ENCODE results near the gene ARX. TPM values are rescaled to one million over a fixed set of nuclear protein-coding genes. Genes with fewer than 3 reads are reported as not detected.
A peak's percentile ranks its signal among the peaks of the same experiment; 100 is the strongest.

ARX gene
- total RNA-seq, 1 experiment from 2014 or later, result 0.24 TPM

GRCh38 chrX:25052798-25053534 is 37.2 kb upstream of the ARX start:
- no peak overlapping the region for H2BK120ac ChIP-seq (ENCODE audit: low read depth, low read length, poor library complexity, severe bottlenecking)
- H3K23ac ChIP-seq (ENCODE audit: insufficient read length, low read depth, low read length), result no peak overlapping the region
- Mint-ChIP-seq H3K27me3 (ENCODE audit: low read depth) (no peaks in the 10 kb centered on the region), H3K27ac (peak overlapping the region; percentile 87 to 94 (median 90); a peak in 6 of 7 replicates), H3K36me3 (ENCODE audit: insufficient read depth in 1 of 3, low read depth in 3 of 3) (peaks cover 15 to 30% (median 17%) of the 10 kb centered on the region in 3 experiments), H3K4me1 (peaks cover 45 to 47% of the 10 kb centered on the region in 2 experiments), H3K9me3 (peaks cover 29 to 30% of the 10 kb centered on the region in 2 experiments), H3K4me3 (no peak overlapping the region)
- no peak overlapping the region for H3K4me2 ChIP-seq (ENCODE audit: insufficient read depth, insufficient read length, low read length)
- H3K27ac ChIP-seq (ENCODE audit: insufficient read length, low read depth, low read length), result peak overlapping the region; percentile 63
- no peak overlapping the region for H3K4ac ChIP-seq (ENCODE audit: low read depth, low read length)
- H4K8ac ChIP-seq (replicated peaks; ENCODE audit: insufficient read length, low read depth, low read length), result no peak overlapping the region
- no peak overlapping the region for H3T11ph ChIP-seq (ENCODE audit: low read length)
- no peaks in the 10 kb centered on the region for H3K23me2 ChIP-seq (ENCODE audit: insufficient read length, low read depth, low read length, poor library complexity, severe bottlenecking)
- TF ChIP-seq, protein P1, sequence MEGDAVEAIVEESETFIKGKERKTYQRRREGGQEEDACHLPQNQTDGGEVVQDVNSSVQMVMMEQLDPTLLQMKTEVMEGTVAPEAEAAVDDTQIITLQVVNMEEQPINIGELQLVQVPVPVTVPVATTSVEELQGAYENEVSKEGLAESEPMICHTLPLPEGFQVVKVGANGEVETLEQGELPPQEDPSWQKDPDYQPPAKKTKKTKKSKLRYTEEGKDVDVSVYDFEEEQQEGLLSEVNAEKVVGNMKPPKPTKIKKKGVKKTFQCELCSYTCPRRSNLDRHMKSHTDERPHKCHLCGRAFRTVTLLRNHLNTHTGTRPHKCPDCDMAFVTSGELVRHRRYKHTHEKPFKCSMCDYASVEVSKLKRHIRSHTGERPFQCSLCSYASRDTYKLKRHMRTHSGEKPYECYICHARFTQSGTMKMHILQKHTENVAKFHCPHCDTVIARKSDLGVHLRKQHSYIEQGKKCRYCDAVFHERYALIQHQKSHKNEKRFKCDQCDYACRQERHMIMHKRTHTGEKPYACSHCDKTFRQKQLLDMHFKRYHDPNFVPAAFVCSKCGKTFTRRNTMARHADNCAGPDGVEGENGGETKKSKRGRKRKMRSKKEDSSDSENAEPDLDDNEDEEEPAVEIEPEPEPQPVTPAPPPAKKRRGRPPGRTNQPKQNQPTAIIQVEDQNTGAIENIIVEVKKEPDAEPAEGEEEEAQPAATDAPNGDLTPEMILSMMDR (conservative IDR thresholded peaks at IDR 0.05), result no peak; the same call in 2 of the 3 replicates
- no peak overlapping the region for H2BK15ac ChIP-seq (ENCODE audit: low read depth, low read length)
- no peaks in the 10 kb centered on the region for H3K79me2 ChIP-seq (ENCODE audit: insufficient read depth, low read length)
- H3K79me1 ChIP-seq (ENCODE audit: insufficient read depth, low read depth, low read length, poor library complexity, severe bottlenecking), result no peaks in the 10 kb centered on the region
- H3K14ac ChIP-seq (ENCODE audit: insufficient read depth, low read length), result no peak overlapping the region
- H3K27me3 ChIP-seq (ENCODE audit: insufficient read depth, low read length), result no peaks in the 10 kb centered on the region
- H4K20me1 ChIP-seq (ENCODE audit: control insufficient read depth, insufficient read depth, insufficient read length), result no peaks in the 10 kb centered on the region
- no peak overlapping the region for H2AK5ac ChIP-seq (ENCODE audit: insufficient read length, low read length)
- H2BK5ac ChIP-seq (ENCODE audit: insufficient read length, low read length), result no peak overlapping the region
- no peak overlapping the region for H3K18ac ChIP-seq (ENCODE audit: insufficient read length, low read depth, low read length)
- no peaks in the 10 kb centered on the region for H3K9me3 ChIP-seq (ENCODE audit: control insufficient read depth, low read depth, low read length)
- no peak overlapping the region for H2BK12ac ChIP-seq (ENCODE audit: insufficient read length, low read depth, low read length)
- no CpG with 5 or more reads among the region's 4 CpGs for WGBS (ENCODE audit: extremely low coverage, insufficient read length, low lambda C conversion rate)
- no peak overlapping the region for H2BK20ac ChIP-seq (ENCODE audit: low read depth, low read length, poor library complexity, severe bottlenecking)
- H3K56ac ChIP-seq (ENCODE audit: insufficient read length, low read depth, low read length), result no peak overlapping the region
- H3K4me1 ChIP-seq (ENCODE audit: insufficient read depth, low read length), result peaks cover 11% of the 10 kb centered on the region; the same call in 1 of the 2 replicates
- peak; percentile 59 for DNase-seq
- no peak overlapping the region for H2AFZ ChIP-seq (ENCODE audit: low read length)
- H4K91ac ChIP-seq (ENCODE audit: insufficient read length, low read depth, low read length), result no peak overlapping the region
- no peak overlapping the region for H3K9ac ChIP-seq (ENCODE audit: extremely low read depth, insufficient read length, low read length)
- H4K5ac ChIP-seq (ENCODE audit: insufficient read length, low read depth, low read length), result no peak overlapping the region
